H1 (cell line): Measurements from ENCODE around the gene PCBD1. TPM values are rescaled to one million over a fixed set of nuclear protein-coding genes. Genes with fewer than 3 reads are reported as not detected.

ENCODE experiments used
- CTCF ChIA-PET: fragments of 300-600 bp; sonication (Branson Sonifier 250); formaldehyde crosslinking; loops from one replicate; lab custom pipeline; 2021; ENCODE audit not compliant: partially characterized antibody; lab: Charles Lee
- POLR2A ChIA-PET: fragments of 300-600 bp; sonication (Branson Sonifier 250); formaldehyde crosslinking; loops from one replicate; lab custom pipeline; 2021; ENCODE audit warnings: inconsistent platforms; ENCODE audit not compliant: partially characterized antibody; lab: Charles Lee
- DNase-seq, 2 experiments: peaks; one replicate each; pipeline versions ENCODE4 v3.0.0 to v3.0.0-alpha.2; 2010 to 2022; ENCODE audit warnings: low spot score in 2 of 2, low read depth in 1 of 2, mixed read lengths in 1 of 2
- FAIRE-seq: peaks from 2 replicates; lab custom pipeline; 2011; peaks lifted over from hg19 to GRCh38; lab: Jason Lieb, UNC
- H2AFZ ChIP-seq: 2 replicates; pipeline ENCODE4 v1.8.1; 2012; ENCODE audit warnings: low read length, inconsistent platforms
- H2AK5ac ChIP-seq: 2 replicates; pipeline ENCODE4 v1.6.1; 2013; ENCODE audit warnings: low read depth, low read length
- H2BK120ac ChIP-seq: replicated peaks from 2 replicates; pipeline ENCODE3; 2013; ENCODE audit warnings: low read depth, low read length, inconsistent platforms
- H2BK12ac ChIP-seq: 2 replicates; pipeline ENCODE4 v1.6.1; 2013; ENCODE audit warnings: low read depth, low read length
- H2BK15ac ChIP-seq: 2 replicates; pipeline ENCODE4 v1.6.1; 2013; ENCODE audit warnings: low read length
- H2BK20ac ChIP-seq: 2 replicates; pipeline ENCODE4 v1.6.1; 2013; ENCODE audit warnings: low read length
- H2BK5ac ChIP-seq: 2 replicates; pipeline ENCODE4 v1.6.1; 2013; ENCODE audit warnings: low read depth, low read length
- H3K14ac ChIP-seq: 2 replicates; pipeline ENCODE4 v1.6.1; 2013; ENCODE audit warnings: inconsistent platforms; ENCODE audit not compliant: insufficient read length
- H3K18ac ChIP-seq: 2 replicates; pipeline ENCODE4 v1.6.1; 2013; ENCODE audit warnings: low read length; ENCODE audit errors: extremely low read depth
- H3K23ac ChIP-seq: 2 replicates; pipeline ENCODE4 v1.6.1; 2013; ENCODE audit warnings: inconsistent platforms; ENCODE audit not compliant: insufficient read length
- H3K23me2 ChIP-seq: 2 replicates; pipeline ENCODE4 v1.6.1; 2013; ENCODE audit warnings: low read depth, low read length
- H3K27ac ChIP-seq: 2 replicates; pipeline ENCODE4 v1.6.1; 2011; ENCODE audit warnings: low read depth, low read length, inconsistent platforms
- H3K27me3 ChIP-seq, 4 experiments: replicated peaks in 1 of 4; 1 replicate in 1 of 4; 2 replicates in 3 of 4; pipeline versions ENCODE4 v1.6.1 to v1.8.1; 2011 to 2013; ENCODE audit warnings: low read length in 3 of 4, mild to moderate bottlenecking in 3 of 4, inconsistent platforms in 2 of 4, mixed read lengths in 2 of 4, moderate library complexity in 1 of 4; ENCODE audit not compliant: control insufficient read depth in 3 of 4, insufficient read depth in 3 of 4; ENCODE audit errors: extremely low read depth in 1 of 4
- H3K36me3 ChIP-seq, 4 experiments: 2 replicates each; pipeline versions ENCODE4 v1.6.1 to v1.8.1; 2011 to 2013; ENCODE audit warnings: mild to moderate bottlenecking in 4 of 4, low read length in 3 of 4, moderate library complexity in 2 of 4, control low read depth in 1 of 4, inconsistent platforms in 1 of 4; ENCODE audit not compliant: insufficient read depth in 4 of 4, control insufficient read depth in 2 of 4
- H3K4ac ChIP-seq: replicated peaks from 2 replicates; pipeline ENCODE3; 2013; ENCODE audit warnings: low read length, low read depth, mixed read lengths, inconsistent platforms; ENCODE audit not compliant: insufficient read length
- H3K4me1 ChIP-seq, 4 experiments: replicated peaks in 1 of 4; 1 replicate in 1 of 4; 2 replicates in 3 of 4; pipeline versions ENCODE4 v1.6.1 to v1.8.1; 2011 to 2013; ENCODE audit warnings: low read length in 3 of 4, inconsistent platforms in 2 of 4, mixed read lengths in 1 of 4; ENCODE audit not compliant: insufficient read depth in 4 of 4, control insufficient read depth in 3 of 4
- H3K4me2 ChIP-seq, 2 experiments: 2 replicates each; pipeline versions ENCODE4 v1.6.1 to v1.8.1; 2011 to 2013; ENCODE audit warnings: low read depth in 2 of 2, low read length in 2 of 2, control low read depth in 1 of 2, inconsistent platforms in 1 of 2, mild to moderate bottlenecking in 1 of 2; ENCODE audit not compliant: insufficient read depth in 1 of 2
- H3K4me3 ChIP-seq, 4 experiments: fragments of 200-600, 300-600 bp in 1 of 4; sonication (generic), shearing (Covaris generic), sonication (Bioruptor Twin) in 1 of 4; 2 replicates each; pipeline versions ENCODE4 v1.5.1 to v1.8.1; 2011 to 2016; ENCODE audit warnings: low read length in 4 of 4, low read depth in 3 of 4, control low read depth in 2 of 4, inconsistent platforms in 2 of 4, mild to moderate bottlenecking in 2 of 4, mixed read lengths in 1 of 4, moderate library complexity in 1 of 4; ENCODE audit not compliant: insufficient read depth in 2 of 4; ENCODE audit errors: extremely low read depth in 1 of 4
- H3K56ac ChIP-seq: replicated peaks from 2 replicates; pipeline ENCODE3; 2013; ENCODE audit warnings: low read depth, mild to moderate bottlenecking, mixed read lengths, low read length, inconsistent platforms; ENCODE audit not compliant: insufficient read length
- H3K79me1 ChIP-seq: 2 replicates; pipeline ENCODE4 v1.6.1; 2013; ENCODE audit warnings: low read depth, low read length, control low read depth
- H3K79me2 ChIP-seq, 2 experiments: 2 replicates each; pipeline versions ENCODE4 v1.6.1 to v1.8.1; 2012 to 2013; ENCODE audit warnings: low read length in 2 of 2, mild to moderate bottlenecking in 2 of 2, inconsistent platforms in 1 of 2; ENCODE audit not compliant: insufficient read depth in 2 of 2, control insufficient read depth in 1 of 2
- H3K9ac ChIP-seq, 4 experiments: replicated peaks in 1 of 4; 1 replicate in 1 of 4; 2 replicates in 3 of 4; pipeline versions ENCODE4 v1.6.1 to v1.8.1; 2011 to 2013; ENCODE audit warnings: low read depth in 3 of 4, low read length in 3 of 4, control low read depth in 2 of 4, mild to moderate bottlenecking in 2 of 4, moderate library complexity in 2 of 4, inconsistent platforms in 1 of 4; ENCODE audit errors: extremely low read depth in 1 of 4
- H3K9me3 ChIP-seq, 2 experiments: 2 replicates each; pipeline versions ENCODE4 v1.6.1 to v1.8.1; 2012 to 2013; ENCODE audit warnings: mild to moderate bottlenecking in 2 of 2, moderate library complexity in 2 of 2, control low read depth in 1 of 2, inconsistent platforms in 1 of 2, low read depth in 1 of 2, low read length in 1 of 2, mixed read lengths in 1 of 2; ENCODE audit not compliant: insufficient read depth in 2 of 2
- H4K20me1 ChIP-seq, 2 experiments: replicated peaks in 1 of 2; 2 replicates each; pipeline versions ENCODE3 to v1.8.1; 2011 to 2013; ENCODE audit warnings: inconsistent platforms in 2 of 2, low read length in 2 of 2, mild to moderate bottlenecking in 1 of 2; ENCODE audit not compliant: insufficient read depth in 2 of 2, control insufficient read depth in 1 of 2
- H4K5ac ChIP-seq: 2 replicates; pipeline ENCODE4 v1.6.1; 2013; ENCODE audit warnings: low read length, low read depth, mixed read lengths, inconsistent platforms; ENCODE audit not compliant: insufficient read length
- H4K8ac ChIP-seq: 2 replicates; pipeline ENCODE4 v1.8.0; 2013; ENCODE audit warnings: mild to moderate bottlenecking, moderate library complexity, low read length, inconsistent platforms; ENCODE audit not compliant: insufficient read depth; ENCODE audit errors: extremely low read depth
- H4K91ac ChIP-seq: replicated peaks from 2 replicates; pipeline ENCODE3; 2013; ENCODE audit warnings: low read length, mixed read lengths, inconsistent platforms; ENCODE audit not compliant: insufficient read length
- ATF2 ChIP-seq: IDR thresholded peaks from 2 replicates; pipeline ENCODE4 v1.6.1; 2012; ENCODE audit warnings: low read length, inconsistent platforms
- CBX5 ChIP-seq: fragments of 300-800, 300-1000 bp; sonication (generic); IDR thresholded peaks from 2 replicates; pipeline ENCODE4 v1.7.1; 2016; ENCODE audit warnings: antibody characterized with exemption, low read length, low read depth
- CHD1 ChIP-seq: IDR thresholded peaks from 2 replicates; pipeline ENCODE4 v1.6.1; 2012; ENCODE audit warnings: low read depth, low read length, improper control_type of control experiment
- CTBP2 ChIP-seq: IDR thresholded peaks from 2 replicates; pipeline ENCODE4 v1.7.0; 2011; ENCODE audit warnings: borderline replicate concordance, mild to moderate bottlenecking, moderate library complexity, mixed read lengths, low read length; ENCODE audit not compliant: insufficient read depth, insufficient read length
- EGR1 ChIP-seq: IDR thresholded peaks from 2 replicates; pipeline ENCODE4 v1.6.1; 2011; ENCODE audit warnings: low read depth, low read length, borderline replicate concordance
- GABPA ChIP-seq: IDR thresholded peaks from 2 replicates; pipeline ENCODE4 v1.6.1; 2011; ENCODE audit warnings: mild to moderate bottlenecking, low read length, moderate library complexity, borderline replicate concordance; ENCODE audit not compliant: insufficient read depth
- GTF2F1 ChIP-seq: IDR thresholded peaks from 2 replicates; pipeline ENCODE4 v1.6.1; 2012; ENCODE audit warnings: low read depth, low read length, improper control_type of control experiment, borderline replicate concordance
- RBBP5 ChIP-seq: IDR thresholded peaks from 2 replicates; pipeline ENCODE4 v1.7.1; 2012; ENCODE audit warnings: low read depth, mild to moderate bottlenecking, inconsistent platforms, low read length, moderate library complexity, borderline replicate concordance
- TAF1 ChIP-seq: IDR thresholded peaks from 2 replicates; pipeline ENCODE4 v1.6.1; 2011; ENCODE audit warnings: mild to moderate bottlenecking, low read depth, low read length
- TAF7 ChIP-seq: optimal IDR thresholded peaks from 2 replicates; pipeline ENCODE3; 2011; ENCODE audit warnings: low read depth, mild to moderate bottlenecking, inconsistent platforms, low read length, moderate library complexity, borderline replicate concordance
- TCF12 ChIP-seq: IDR thresholded peaks from 2 replicates; pipeline ENCODE4 v1.6.1; 2011; ENCODE audit warnings: low read depth, mild to moderate bottlenecking, low read length
- TEAD4 ChIP-seq: IDR thresholded peaks from 2 replicates; pipeline ENCODE4 v1.6.1; 2012; ENCODE audit warnings: low read depth, low read length, inconsistent platforms, mixed read lengths
- WGBS, 2 experiments: shearing (Covaris generic) in 1 of 2; methylation state at CpG; one replicate each; pipeline versions ENCODE4 v1.1.6 to v1.1.7; 2013 to 2015; ENCODE audit warnings: low lambda C conversion rate in 2 of 2, mixed read lengths in 2 of 2, inconsistent platforms in 1 of 2, low coverage in 1 of 2, missing lambda C conversion rate in 1 of 2; ENCODE audit not compliant: insufficient replicate concordance in 2 of 2, insufficient coverage in 1 of 2, insufficient read length in 1 of 2; ENCODE audit errors: extremely low coverage in 1 of 2, missing lambda C conversion rate in 1 of 2; 5-methylcytosine and 5-hydroxymethylcytosine counted together
- polyA plus RNA-seq, 7 experiments: library from polyadenylated mRNA; depleted of rRNA in 3 of 7; stranded (reverse) in 5 of 7; unstranded in 2 of 7; fragments of >200 nt in 5 of 7; fragments of 200-250 nt in 2 of 7; gene quantifications; 1 replicate in 5 of 7; 2 replicates in 1 of 7; 4 replicates in 1 of 7; pipeline versions ENCODE4 v1.2.1 to v1.2.3, GENCODE V29; 2011 to 2013; ENCODE audit warnings: missing spikeins in 2 of 7, mixed read lengths in 2 of 7
- total RNA-seq: library from RNA; stranded (reverse); fragmentation: NEBNext Ultra II Directional; extraction: Animal tissue kit (Norgen Biotek cat#: 25700); gene quantifications from 2 replicates; pipeline ENCODE4 v1.2.1, GENCODE V29; 2021

Gene PCBD1
- total and polyA plus RNA-seq, 2 of the 8 experiments (the other 6 are each of a cell fraction or from before 2014, with no cell fraction given) = 46.5 to 55.0 TPM

GRCh38 chr10:70916241-70916640 is 27.9 kb upstream of the PCBD1 start:
- no peak for FAIRE-seq
- Histone ChIP-seq H3K27ac (no peak overlapping the region), H2BK120ac (no peak overlapping the region), H2BK15ac (no peak overlapping the region), H3K4me3 (no peak overlapping the region), H3K56ac (no peak overlapping the region), H4K8ac (no peak overlapping the region), H3K4me2 (no peak overlapping the region), H3K9ac (no peak overlapping the region), H3K23me2 (no peaks in the 10 kb centered on the region), H3K18ac (no peak overlapping the region), H3K4ac (no peak overlapping the region), H2BK12ac (no peak overlapping the region), H2AK5ac (no peak overlapping the region), H3K9me3 (no peaks in the 10 kb centered on the region), H3K79me2 (no peaks in the 10 kb centered on the region), H3K79me1 (no peaks in the 10 kb centered on the region), H3K14ac (no peak overlapping the region), H4K5ac (no peak overlapping the region), H4K91ac (no peak overlapping the region), H3K23ac (no peak overlapping the region), H3K27me3 (no peaks in the 10 kb centered on the region), H3K4me1 (no peaks in the 10 kb centered on the region; a peak in 1 of 7 replicates), H2BK5ac (no peak overlapping the region), H2AFZ (no peak overlapping the region), H4K20me1 (peaks cover 0 to 2% of the 10 kb centered on the region in 2 experiments), H3K36me3 (no peaks in the 10 kb centered on the region), H2BK20ac (no peak overlapping the region)
- WGBS, 2 experiments = 85% methylated on average over 6 of the region's 6 CpGs; no CpG with 5 or more reads in 1 of the 2 experiments
- no peak for DNase-seq
- POLR2A ChIA-PET = no interaction called here
- CTCF ChIA-PET = interaction anchor here (0.9 to 17.0 kb wide), 5 partner anchors 9 to 147 kb away, joined by 3 to 237 read pairs (median 5); no protein-coding TSS in a partner anchor
- TF ChIP-seq CBX5 = no peak
- no peak for TF ChIP-seq GABPA
- TF ChIP-seq TAF7 = no peak
- TF ChIP-seq ATF2 = no peak
- no peak for TF ChIP-seq TAF1
- no peak for TF ChIP-seq EGR1
- TF ChIP-seq TEAD4 = no peak
- no peak for TF ChIP-seq TCF12
- TF ChIP-seq RBBP5 = no peak
- no peak for TF ChIP-seq CTBP2
- TF ChIP-seq CHD1 = no peak
- TF ChIP-seq GTF2F1 = no peak
